ENCODE measurements around the gene ANKFN1. TPM values are rescaled to one million over a fixed set of nuclear protein-coding genes. Genes with fewer than 3 reads are reported as not detected.

ANKFN1 gene
- total RNA-seq, 1 experiment from 2014 or later = not detected

GRCh38 chr17:56392321-56392720, 239.0 kb downstream of the ANKFN1 start:
- Histone ChIP-seq H3K79me1 (ENCODE audit: insufficient read depth, low read depth, low read length, poor library complexity, severe bottlenecking) (no peaks in the 10 kb centered on the region), H3K23ac (ENCODE audit: insufficient read length, low read depth, low read length) (no peak overlapping the region), H3K9me3 (ENCODE audit: control insufficient read depth, low read depth, low read length) (no peaks in the 10 kb centered on the region), H3K9ac (ENCODE audit: extremely low read depth, insufficient read length, low read length) (no peak overlapping the region), H4K5ac (ENCODE audit: insufficient read length, low read depth, low read length) (no peak overlapping the region), H4K8ac (replicated peaks; ENCODE audit: insufficient read length, low read depth, low read length) (no peak overlapping the region), H2BK15ac (ENCODE audit: low read depth, low read length) (no peak overlapping the region), H2BK5ac (ENCODE audit: insufficient read length, low read length) (no peak overlapping the region), H3K14ac (ENCODE audit: insufficient read depth, low read length) (no peak overlapping the region), H3K4me2 (ENCODE audit: insufficient read depth, insufficient read length, low read length) (no peak overlapping the region), H3K27me3 (ENCODE audit: insufficient read depth, low read length) (no peaks in the 10 kb centered on the region), H3K18ac (ENCODE audit: insufficient read length, low read depth, low read length) (no peak overlapping the region), H2BK12ac (ENCODE audit: insufficient read length, low read depth, low read length) (no peak overlapping the region), H3K56ac (ENCODE audit: insufficient read length, low read depth, low read length) (no peak overlapping the region), H2AK5ac (ENCODE audit: insufficient read length, low read length) (no peak overlapping the region), H2BK120ac (ENCODE audit: low read depth, low read length, poor library complexity, severe bottlenecking) (no peak overlapping the region), H3K4me1 (ENCODE audit: insufficient read depth, low read length) (no peaks in the 10 kb centered on the region), H4K20me1 (ENCODE audit: control insufficient read depth, insufficient read depth, insufficient read length) (no peaks in the 10 kb centered on the region), H4K91ac (ENCODE audit: insufficient read length, low read depth, low read length) (no peak overlapping the region), H3K4ac (ENCODE audit: low read depth, low read length) (no peak overlapping the region), H2BK20ac (ENCODE audit: low read depth, low read length, poor library complexity, severe bottlenecking) (no peak overlapping the region), H2AFZ (ENCODE audit: low read length) (no peak overlapping the region), H3K23me2 (ENCODE audit: insufficient read length, low read depth, low read length, poor library complexity, severe bottlenecking) (no peaks in the 10 kb centered on the region), H3T11ph (ENCODE audit: low read length) (no peak overlapping the region), H3K79me2 (ENCODE audit: insufficient read depth, low read length) (no peaks in the 10 kb centered on the region), H3K27ac (ENCODE audit: insufficient read length, low read depth, low read length) (no peak overlapping the region)
- WGBS (ENCODE audit: extremely low coverage, insufficient read length, low lambda C conversion rate) = no CpG with 5 or more reads among the region's 4 CpGs
- DNase-seq = no peak
- no peak overlapping the region for H3K27ac Mint-ChIP-seq
- H3K27me3 Mint-ChIP-seq (ENCODE audit: low read depth) = no peaks in the 10 kb centered on the region
- no peak for TF ChIP-seq CTCF (conservative IDR thresholded peaks at IDR 0.05)
- no peaks in the 10 kb centered on the region for H3K4me1 Mint-ChIP-seq
- no peak overlapping the region for H3K4me3 Mint-ChIP-seq
- peaks cover 0 to 3% (median 0%) of the 10 kb centered on the region in 3 experiments; a peak in 1 of 7 replicates for H3K36me3 Mint-ChIP-seq (ENCODE audit: insufficient read depth in 1 of 3, low read depth in 3 of 3)
- H3K9me3 Mint-ChIP-seq = peaks cover 10 to 17% of the 10 kb centered on the region in 2 experiments
